WI38 (cell line): ENCODE measurements around the gene SPRTN.

Experiments
- H3K4me3 ChIP-seq: 2 replicates; pipeline ENCODE4 v1.5.1; 2011; ENCODE audit warnings: low read depth, mild to moderate bottlenecking, control low read depth, low read length
- TF ChIP-seq, protein P1 (sequence below): IDR thresholded peaks from 2 replicates; pipeline ENCODE4 v1.5.1; 2012; ENCODE audit warnings: low read depth, mild to moderate bottlenecking, control low read depth, low read length

The SPRTN gene

DNA sequence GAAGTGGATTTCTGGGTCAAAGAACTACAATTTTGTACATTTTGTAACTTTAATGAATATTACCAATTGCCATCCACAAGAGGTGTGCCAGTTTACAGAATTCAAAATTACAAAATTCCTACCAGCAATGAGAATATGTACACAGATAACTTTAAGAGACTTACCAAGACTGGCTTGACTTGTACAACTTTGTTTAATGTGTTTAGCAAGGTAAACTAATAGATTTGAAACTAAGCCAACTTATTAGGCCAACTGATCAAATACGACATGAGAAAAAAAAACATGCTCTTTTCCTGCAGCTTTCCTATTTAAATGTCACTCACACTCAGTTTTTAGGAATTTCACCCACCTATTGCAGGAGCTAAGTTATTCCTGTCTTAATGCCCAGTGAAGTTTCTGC is 11.8 kb upstream of the SPRTN start:
- TF ChIP-seq, protein P1, sequence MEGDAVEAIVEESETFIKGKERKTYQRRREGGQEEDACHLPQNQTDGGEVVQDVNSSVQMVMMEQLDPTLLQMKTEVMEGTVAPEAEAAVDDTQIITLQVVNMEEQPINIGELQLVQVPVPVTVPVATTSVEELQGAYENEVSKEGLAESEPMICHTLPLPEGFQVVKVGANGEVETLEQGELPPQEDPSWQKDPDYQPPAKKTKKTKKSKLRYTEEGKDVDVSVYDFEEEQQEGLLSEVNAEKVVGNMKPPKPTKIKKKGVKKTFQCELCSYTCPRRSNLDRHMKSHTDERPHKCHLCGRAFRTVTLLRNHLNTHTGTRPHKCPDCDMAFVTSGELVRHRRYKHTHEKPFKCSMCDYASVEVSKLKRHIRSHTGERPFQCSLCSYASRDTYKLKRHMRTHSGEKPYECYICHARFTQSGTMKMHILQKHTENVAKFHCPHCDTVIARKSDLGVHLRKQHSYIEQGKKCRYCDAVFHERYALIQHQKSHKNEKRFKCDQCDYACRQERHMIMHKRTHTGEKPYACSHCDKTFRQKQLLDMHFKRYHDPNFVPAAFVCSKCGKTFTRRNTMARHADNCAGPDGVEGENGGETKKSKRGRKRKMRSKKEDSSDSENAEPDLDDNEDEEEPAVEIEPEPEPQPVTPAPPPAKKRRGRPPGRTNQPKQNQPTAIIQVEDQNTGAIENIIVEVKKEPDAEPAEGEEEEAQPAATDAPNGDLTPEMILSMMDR: no peak
- no peak overlapping the region for H3K4me3 ChIP-seq

DNA sequence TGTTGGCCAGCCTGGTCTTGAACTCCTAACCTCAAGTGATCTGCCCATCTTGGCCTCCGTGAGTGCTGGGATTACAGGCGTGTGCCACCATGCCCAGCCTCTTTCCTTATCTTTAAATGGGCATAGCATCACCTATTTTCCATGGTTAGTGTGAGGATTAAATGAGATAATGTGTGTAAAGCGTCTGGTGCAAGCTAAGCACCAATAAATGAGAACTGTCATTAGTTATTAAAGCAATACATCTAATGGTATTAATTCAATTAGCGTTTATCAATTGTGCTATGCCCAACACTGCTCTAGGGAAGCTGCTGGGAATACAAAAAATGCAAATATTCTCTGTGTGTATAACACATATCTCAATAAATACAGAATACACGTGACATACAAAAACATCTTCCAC is 10.5 kb upstream of the SPRTN start:
- TF ChIP-seq, protein P1: no peak
- H3K4me3 ChIP-seq: no peak overlapping the region

DNA sequence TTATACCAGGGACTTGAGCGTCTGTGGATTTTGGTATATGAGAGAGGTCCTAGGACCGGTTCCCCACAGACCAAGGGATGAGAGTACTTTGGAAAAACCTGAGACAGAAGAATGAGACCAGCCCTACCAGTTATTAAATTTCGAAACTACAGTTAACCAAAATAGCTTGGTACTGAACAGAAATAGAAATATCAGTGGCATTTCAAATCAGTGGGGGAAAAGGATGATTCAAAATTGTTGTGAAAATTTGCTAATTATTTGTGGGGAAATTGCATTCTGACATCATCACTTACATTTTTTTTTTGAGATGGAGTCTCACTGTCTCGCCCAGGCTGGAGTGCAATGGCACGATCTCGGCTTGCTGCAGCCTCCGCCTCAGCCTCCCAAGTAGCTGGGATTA is 8.6 kb upstream of the SPRTN start:
- TF ChIP-seq, protein P1: no peak
- H3K4me3 ChIP-seq: no peak overlapping the region

DNA sequence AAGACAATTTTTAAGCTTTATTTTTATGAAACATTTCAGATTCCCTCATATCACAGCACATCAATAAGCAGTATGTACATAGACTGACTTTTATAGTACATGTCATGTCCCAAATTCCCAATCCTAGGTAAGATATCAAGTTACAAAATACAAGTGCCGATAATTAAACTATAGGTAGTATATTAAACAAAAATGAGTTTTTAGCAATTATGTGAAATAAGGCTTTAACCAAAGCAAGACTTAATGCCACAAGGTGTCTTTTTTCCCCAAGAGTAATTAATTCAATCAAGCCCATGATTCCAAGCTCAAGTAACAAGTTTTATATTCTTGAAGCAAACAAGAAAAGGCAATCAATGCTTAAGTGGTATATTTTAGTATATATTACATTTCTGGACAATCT is 5.3 kb upstream of the SPRTN start:
- TF ChIP-seq, protein P1: no peak
- no peak overlapping the region for H3K4me3 ChIP-seq

DNA sequence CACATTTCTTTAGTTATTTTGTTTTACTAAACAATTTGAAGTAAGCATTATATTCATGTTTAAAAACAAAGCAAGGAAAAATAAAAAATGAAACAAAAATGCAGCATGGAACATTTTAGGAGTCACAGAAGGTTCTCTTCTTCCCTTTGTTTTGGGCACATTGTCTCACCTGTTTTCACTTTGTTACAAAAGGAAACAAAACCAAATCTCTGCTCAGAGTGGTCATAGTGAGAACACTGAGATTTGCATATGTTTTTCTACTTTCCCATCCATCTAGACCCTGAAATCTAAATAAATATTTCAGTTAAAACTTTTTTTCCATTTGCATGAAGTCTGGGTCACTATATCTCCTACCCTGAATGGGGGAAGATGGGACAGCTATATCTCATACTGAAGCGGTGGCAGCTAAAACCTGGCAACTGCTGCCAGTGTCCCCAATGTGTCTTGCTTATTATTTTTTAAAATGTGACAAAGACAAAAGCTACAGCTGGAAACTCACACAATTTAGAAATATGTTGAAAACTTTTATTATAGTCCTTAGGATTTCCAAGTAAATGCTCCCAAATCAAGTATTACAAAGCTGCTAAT is 3.9 kb upstream of the SPRTN start:
- TF ChIP-seq, protein P1: no peak
- H3K4me3 ChIP-seq: peak overlapping the region; percentile 96

DNA sequence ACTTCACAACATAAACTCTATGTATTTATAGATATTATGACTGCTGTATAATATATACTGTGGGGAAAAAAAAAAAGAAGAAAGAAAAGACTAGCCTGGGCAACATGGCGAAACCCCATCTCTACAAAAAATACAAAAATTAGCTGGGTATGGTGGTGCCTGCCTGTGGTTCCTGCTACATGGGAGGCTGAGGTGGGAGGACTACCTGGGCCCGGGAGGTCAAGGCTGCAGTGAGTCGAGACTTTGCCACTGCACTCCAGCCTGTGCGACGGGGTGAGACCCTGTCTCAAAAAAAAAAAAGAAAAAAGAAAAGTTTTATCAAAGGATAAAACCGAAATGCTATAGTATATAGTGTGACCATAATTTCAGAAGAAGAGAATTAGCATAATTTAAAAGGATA is 3.1 kb upstream of the SPRTN start:
- TF ChIP-seq, protein P1: no peak
- H3K4me3 ChIP-seq: peak overlapping the region; percentile 96

DNA sequence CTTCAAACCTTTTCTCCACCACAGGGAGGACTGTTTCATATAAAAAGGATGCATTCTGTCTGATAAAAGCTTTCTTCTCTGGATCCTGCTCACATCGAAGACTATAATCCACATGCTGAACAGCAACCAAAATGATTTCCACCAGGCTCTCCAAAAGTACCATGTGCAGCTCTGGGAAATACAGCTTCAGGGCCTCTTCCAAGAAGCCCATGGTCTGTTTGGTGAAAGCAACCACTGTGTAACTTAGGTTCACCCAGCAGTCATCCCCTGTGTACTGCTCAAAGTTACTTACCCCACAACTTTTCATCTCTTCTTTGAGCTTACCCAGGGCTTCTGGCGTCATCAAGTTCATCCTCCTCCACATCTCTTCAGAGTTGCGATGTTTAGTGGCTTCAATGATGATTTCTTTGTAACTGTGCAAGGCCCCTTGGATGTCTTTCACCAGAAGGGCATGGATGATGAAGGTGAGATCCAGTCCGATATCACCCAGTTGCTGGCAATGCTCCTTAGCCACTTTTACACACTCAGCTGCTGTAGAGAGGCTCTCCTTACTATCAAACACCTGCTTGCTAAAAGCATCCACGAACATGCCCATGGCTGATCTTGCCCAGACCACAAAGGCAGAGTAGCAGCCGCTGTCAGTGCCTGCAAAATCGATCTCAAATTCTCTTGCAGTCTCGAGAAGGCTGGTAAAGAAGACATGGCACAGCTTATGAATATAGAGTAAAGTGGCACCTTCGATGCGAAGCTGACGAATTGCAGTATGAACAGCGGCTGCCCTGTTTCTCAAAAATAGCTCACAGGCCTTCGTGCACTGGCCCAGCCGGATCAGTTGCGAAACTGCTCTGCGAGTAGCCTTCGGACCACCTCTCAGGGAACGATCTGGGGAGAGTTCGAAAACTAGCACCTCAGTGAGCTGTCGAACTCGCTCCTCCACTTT is 2.2 kb upstream of the SPRTN start:
- TF ChIP-seq, protein P1: no peak
- peak overlapping the region; percentile 96 for H3K4me3 ChIP-seq
